GM12878 (cell line): ENCODE measurements around the gene OR14I1. TPM values are rescaled to one million over a fixed set of nuclear protein-coding genes. Genes with fewer than 3 reads are reported as not detected.

Source experiments
- BACH1 ChIP-seq: fragments of 450-650 bp; IDR thresholded peaks from 2 replicates; pipeline ENCODE4 v1.6.1; 2017; ENCODE audit warnings: mild to moderate bottlenecking, borderline replicate concordance
- EGR1 ChIP-seq, 2 experiments: IDR thresholded peaks; 1 replicate in 1 of 2; 2 replicates in 1 of 2; pipeline ENCODE4 v1.6.1; 2011 to 2012; ENCODE audit warnings: low read depth in 2 of 2, low read length in 2 of 2, borderline replicate concordance in 1 of 2, mild to moderate bottlenecking in 1 of 2, moderate library complexity in 1 of 2
- FOXK2 ChIP-seq: fragments of 450-650 bp; IDR thresholded peaks from 2 replicates; pipeline ENCODE4 v1.6.1; 2017; ENCODE audit warnings: mild to moderate bottlenecking, moderate library complexity
- NKRF ChIP-seq: fragments of 450-650 bp; conservative IDR thresholded peaks from 2 replicates; pipeline ENCODE4 v1.6.1; 2017; ENCODE audit warnings: mild to moderate bottlenecking, moderate library complexity
- SRF ChIP-seq, 2 experiments: IDR thresholded peaks; 2 replicates each; pipeline ENCODE4 v1.6.1; 2011; ENCODE audit warnings: low read depth in 2 of 2, low read length in 2 of 2, mild to moderate bottlenecking in 1 of 2, moderate library complexity in 1 of 2
- STAT1 ChIP-seq: fragments of 450-650 bp; conservative IDR thresholded peaks from 2 replicates; pipeline ENCODE4 v1.6.1; 2014; ENCODE audit warnings: antibody characterized with exemption, mild to moderate bottlenecking
- WRNIP1 ChIP-seq: IDR thresholded peaks from 2 replicates; pipeline ENCODE4 v1.6.1; 2011; ENCODE audit warnings: low read depth, low read length, improper control_type of control experiment, borderline replicate concordance
- YBX1 ChIP-seq: fragments of 450-650 bp; IDR thresholded peaks from 2 replicates; pipeline ENCODE4 v1.6.1; 2016; ENCODE audit warnings: antibody characterized with exemption
- ZNF687 ChIP-seq: fragments of 450-650 bp; IDR thresholded peaks from 2 replicates; pipeline ENCODE4 v1.6.1; 2017; ENCODE audit warnings: mild to moderate bottlenecking, moderate library complexity
- polyA plus RNA-seq, 11 experiments: library from polyadenylated mRNA; depleted of rRNA in 4 of 11; unstranded in 6 of 11; stranded (reverse) in 5 of 11; fragments of >200 nt; fragmentation: Nextera tagmentation in 4 of 11; fragmentation: Illumina TruSeq in 1 of 11; extraction: Ambion mirVana in 4 of 11; extraction: Trizol in 1 of 11; gene quantifications; 1 replicate in 1 of 11; 2 replicates in 10 of 11; pipeline versions ENCODE4 v1.2.1 to v1.2.3, GENCODE V29; 2011 to 2016; ENCODE audit warnings: inconsistent platforms in 2 of 11, missing spikeins in 2 of 11, low read depth in 1 of 11
- total RNA-seq, 4 experiments: library from RNA; depleted of rRNA in 3 of 4; stranded (reverse); fragments of >200 nt in 3 of 4; fragmentation: Illumina TruSeq in 1 of 4; extraction: Trizol in 1 of 4; gene quantifications; 2 replicates each; pipeline versions ENCODE4 v1.2.1 to v1.2.3, GENCODE V29; 2013 to 2021

Gene OR14I1
- total and polyA plus RNA-seq, 10 of the 15 experiments (the other 5 are each of a cell fraction or from before 2014, with no cell fraction given) = 0.21 to 1.5 (median 0.79) TPM

DNA sequence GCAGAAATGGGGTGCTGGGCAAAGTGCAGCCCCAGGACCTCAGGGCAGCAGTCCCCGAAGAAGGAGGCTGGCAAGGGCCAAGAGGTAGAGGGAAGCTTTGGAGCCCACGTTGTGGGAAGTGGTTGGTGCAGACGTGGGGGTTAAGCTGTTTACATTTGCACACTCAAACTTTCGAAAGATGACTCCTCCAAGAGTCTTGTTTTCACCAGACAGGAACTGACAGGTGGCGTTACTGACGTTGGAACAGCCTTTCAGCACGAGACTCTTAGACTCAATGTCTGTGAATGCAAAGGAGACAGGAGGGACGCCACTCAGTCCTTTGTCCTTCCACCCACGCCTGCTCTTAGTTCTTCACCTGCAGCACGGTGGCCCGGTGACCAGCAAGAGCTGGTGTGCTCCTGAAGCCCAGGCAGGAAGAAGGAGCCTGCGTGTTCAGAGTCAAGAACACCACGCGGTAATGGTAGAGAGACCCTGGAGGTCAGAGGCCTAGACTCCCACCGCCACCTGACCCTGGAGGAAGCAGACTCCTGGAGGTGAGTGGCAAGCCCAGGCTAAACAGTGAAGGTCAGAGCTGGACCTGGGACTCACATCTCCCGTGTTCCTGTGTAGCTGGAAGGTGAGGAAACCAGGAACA lies 37.1 kb upstream of the OR14I1 start (continued):
- TF ChIP-seq YBX1 (no peak), EGR1 (IDR thresholded peaks at IDR 0.05; ENCODE audit: borderline replicate concordance in 1 of 2, low read depth in 2 of 2, low read length in 2 of 2) (no peak), FOXK2 (no peak), ZNF687 (no peak), SRF (IDR thresholded peaks at IDR 0.05; ENCODE audit: low read depth in 2 of 2, low read length in 2 of 2) (no peak), STAT1 (no peak), NKRF (no peak), WRNIP1 (no peak), BACH1 (no peak)
